NCI-H1436 (cell line): ENCODE measurements around the gene NLRP13.

Experiments
- DNase-seq: peaks from one replicate; lab custom pipeline; 2025; lab: John Stamatoyannopoulos, UW

The NLRP13 gene

DNA sequence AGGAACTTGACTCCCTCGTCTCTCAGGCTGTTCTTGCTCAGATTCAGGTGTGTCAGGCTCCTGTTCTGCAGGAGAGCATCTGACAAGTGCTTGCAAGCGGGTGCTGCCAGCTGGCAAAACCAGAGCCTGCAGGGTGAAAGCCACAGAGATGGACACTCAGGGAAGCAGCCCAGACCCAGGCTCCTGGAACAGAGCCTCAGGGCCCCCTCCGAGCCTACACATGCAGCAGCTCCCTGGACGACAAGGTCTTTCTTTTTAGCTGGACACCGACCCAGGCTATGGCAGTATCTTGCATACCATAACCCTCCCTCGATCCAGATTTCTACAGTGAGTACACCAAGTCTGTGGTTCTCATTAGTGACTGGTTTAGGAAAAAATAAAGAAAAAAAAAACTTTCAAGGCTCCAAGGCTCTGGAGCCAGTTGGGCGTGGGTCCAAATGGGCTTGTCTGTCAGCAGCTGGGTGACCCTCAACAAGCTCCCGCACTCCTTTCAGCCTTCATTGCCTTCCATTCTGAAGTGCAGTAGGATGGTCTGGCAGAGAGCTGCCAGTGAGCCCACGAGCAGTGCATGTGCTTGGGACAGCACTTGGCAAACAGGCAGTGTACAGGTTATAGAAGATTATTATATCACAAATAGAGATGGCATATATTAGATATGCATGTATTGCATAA, 29.9 kb downstream of the NLRP13 start:
- no peak for DNase-seq

DNA sequence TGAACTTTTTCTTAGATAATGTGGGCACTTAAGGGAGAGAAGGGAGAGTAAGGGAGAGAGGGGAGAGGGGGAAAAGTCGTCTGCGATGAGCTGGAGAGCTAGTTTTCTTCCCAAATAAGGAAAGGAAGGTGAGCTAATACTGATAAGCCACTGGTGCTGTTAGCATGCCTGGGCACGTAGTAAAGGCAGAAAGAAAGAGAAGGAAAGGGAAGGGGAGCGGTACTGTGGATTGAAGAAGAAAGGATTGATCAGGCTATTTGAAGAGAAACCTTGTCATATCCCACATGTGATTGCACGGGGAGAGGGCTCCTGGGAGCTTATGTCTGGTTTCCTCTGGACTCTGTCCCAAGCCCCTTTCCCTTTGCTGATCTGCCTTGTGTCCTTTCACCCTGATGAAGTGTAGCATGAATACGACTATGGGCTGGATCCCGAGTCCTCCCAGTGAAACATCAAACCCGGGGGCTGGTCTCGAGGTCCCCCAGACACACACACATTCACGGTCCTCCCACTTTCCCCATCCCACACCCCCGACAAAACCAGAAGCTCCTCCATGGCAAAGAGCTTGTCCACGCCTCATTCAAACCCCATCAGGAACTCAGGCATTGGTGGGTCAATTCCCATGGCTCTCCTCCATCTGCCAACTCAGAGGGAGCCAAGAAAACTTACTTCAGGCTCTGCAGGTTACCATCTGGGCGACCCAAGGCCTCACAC, 30.6 kb downstream of the NLRP13 start:
- DNase-seq, result no peak

DNA sequence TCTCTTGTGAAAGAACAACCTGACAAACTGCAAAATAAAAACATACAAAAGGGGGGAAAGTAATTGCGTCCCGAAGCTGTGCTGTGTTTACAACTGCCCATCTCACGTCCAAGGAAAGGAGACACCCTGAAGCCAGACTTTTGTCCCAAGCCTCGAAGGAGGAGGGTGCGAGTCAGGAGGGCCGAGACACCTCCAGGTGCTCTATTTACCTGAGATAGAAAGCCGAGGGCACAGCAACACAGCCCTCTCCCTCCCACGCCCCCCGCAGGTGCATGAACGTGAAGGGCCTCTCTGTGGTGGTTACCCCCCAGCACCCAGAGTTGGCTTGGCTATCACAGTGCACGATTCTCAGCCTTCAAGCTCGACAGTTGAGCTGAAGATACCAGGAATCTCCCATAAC, 33.2 kb downstream of the NLRP13 start:
- no peak for DNase-seq

DNA sequence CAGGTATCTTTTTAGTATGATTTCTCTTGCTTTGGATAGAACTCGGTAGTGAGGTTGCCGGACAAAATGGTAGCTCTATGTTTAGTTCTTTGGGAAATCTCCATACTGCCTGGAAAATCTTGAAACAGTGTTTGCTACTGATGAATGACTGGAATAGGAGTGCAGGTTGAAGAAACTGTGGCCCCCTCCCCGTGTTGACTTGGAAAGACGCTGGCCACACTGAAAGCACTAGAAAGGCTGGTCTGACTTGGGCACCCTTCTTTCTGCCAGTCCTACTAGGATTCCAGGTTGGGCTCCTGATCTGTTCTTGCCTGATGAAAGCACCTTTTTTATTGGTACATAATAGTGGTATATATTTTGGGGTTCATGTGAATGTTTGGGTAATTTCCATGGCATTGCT, 49.5 kb downstream of the NLRP13 start:
- DNase-seq, result no peak

DNA sequence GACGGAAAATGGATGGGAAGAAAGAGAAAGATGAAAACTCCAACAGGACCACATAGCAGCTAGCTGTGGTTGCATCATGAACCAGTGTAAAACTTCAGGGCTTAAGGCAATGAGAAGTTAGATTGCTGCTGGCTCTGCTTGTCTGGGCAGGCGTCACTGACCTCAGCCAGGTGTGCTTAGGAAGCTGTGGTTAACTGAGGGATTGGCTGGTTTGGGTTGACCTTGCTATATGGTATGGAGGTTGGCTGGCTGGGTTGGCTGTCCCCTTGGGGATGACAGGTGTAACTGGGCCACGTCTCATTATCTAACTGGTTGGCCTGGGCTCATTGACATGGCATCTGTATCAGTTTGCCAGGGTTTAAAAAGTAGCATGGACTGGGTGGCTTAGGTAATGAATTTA, 54.9 kb downstream of the NLRP13 start:
- no peak for DNase-seq

DNA sequence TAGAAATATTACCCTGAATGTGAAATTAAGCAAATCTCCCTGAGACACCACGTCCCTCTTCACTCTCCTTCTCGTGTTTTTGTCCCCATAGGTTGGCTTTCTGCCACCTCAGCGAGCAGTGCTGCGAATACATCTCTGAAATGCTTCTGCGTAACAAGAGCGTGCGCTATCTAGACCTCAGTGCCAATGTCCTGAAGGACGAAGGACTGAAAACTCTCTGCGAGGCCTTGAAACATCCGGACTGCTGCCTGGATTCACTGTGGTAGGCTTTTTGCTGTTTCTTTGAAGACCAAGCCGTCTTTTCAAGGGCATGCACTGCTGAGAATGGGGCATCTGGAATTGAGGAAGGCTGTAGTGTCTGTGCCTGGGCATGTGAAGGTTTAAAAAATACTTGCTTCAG, 61.4 kb downstream of the NLRP13 start:
- DNase-seq, result no peak

DNA sequence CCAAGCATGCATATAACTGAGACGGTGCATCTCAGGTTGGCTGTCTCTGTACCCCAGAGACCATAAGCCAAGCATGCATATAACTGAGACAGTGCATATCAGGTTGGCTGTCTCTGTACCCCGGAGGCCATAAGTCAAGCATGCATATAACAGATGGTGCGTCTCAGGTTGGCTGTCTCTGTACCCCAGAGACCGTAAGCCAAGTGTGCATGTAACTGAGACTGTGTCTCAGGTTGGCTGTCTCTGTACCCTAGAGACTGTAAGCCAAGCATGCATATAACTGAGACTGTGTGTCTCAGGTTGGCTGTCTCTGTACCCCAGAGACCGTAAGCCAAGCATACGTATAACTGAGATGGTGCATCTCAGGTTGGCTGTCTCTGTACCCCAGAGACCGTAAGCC, 65.0 kb downstream of the NLRP13 start:
- no peak for DNase-seq

DNA sequence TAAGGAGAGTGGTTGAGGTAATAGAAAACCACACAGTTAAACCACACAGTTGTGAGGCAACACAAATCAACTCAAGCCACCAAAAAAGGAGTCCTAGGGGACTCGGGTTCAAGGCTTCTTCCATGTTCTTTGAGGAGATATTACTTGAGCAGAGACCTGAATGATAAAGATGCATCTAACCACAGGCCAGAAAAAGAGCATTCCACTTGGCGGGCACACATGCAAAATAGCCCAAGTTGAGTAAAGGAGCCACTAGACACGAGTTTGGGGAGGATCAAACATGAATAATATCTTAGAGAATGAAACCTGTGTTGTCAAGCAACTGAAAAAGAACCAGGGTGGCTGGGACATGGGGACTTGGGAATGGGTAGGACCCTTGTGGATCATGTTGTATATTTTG, 65.6 kb downstream of the NLRP13 start:
- DNase-seq, result no peak

DNA sequence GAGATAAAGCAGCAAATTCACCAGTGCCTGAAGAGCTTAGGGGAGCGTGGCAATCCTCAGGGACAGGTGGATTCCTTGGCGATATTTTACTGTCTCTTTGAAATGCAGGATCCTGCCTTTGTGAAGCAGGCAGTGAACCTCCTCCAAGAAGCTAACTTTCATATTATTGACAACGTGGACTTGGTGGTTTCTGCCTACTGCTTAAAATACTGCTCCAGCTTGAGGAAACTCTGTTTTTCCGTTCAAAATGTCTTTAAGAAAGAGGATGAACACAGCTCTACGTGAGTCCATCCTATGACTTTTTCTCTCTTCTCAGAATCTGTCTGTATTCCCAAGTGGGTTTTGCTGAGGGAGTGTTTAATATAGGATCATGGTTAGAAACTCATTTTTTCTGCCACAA, 73.2 kb downstream of the NLRP13 start:
- no peak for DNase-seq

DNA sequence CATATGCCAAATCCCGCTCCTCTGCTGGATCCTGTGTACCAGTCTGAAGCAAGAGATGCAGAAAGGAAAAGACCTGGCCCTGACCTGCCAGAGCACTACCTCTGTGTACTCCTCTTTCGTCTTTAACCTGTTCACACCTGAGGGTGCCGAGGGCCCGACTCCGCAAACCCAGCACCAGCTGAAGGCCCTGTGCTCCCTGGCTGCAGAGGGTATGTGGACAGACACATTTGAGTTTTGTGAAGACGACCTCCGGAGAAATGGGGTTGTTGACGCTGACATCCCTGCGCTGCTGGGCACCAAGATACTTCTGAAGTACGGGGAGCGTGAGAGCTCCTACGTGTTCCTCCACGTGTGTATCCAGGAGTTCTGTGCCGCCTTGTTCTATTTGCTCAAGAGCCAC, 73.7 kb downstream of the NLRP13 start:
- no peak for DNase-seq

DNA sequence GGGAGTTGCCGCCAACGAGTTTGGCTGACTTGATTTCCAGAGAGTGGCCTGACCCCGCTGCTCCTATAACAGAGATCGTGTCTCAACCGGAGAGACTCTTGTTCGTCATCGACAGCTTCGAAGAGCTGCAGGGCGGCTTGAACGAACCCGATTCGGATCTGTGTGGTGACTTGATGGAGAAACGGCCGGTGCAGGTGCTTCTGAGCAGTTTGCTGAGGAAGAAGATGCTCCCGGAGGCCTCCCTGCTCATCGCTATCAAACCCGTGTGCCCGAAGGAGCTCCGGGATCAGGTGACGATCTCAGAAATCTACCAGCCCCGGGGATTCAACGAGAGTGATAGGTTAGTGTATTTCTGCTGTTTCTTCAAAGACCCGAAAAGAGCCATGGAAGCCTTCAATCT, 74.2 kb downstream of the NLRP13 start:
- no peak for DNase-seq

DNA sequence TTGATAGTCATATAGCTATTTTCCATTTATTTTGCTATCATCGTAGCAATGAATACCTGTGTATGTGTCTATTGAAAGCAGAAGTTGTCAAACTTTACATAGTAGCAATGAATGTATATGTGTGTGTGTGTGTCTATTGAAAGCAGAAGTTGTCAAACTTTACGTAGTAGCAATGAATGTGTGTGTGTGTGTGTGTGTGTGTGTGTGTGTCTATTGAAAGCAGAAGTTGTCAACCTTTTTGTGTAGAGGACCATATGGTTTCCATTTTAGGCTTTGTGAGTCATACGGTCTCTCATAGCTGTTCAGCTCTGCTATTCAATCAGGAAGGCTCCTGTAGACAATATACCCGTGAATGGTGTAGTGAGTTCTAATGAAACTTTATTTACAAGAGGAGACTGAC, 75.0 kb downstream of the NLRP13 start:
- no peak for DNase-seq

DNA sequence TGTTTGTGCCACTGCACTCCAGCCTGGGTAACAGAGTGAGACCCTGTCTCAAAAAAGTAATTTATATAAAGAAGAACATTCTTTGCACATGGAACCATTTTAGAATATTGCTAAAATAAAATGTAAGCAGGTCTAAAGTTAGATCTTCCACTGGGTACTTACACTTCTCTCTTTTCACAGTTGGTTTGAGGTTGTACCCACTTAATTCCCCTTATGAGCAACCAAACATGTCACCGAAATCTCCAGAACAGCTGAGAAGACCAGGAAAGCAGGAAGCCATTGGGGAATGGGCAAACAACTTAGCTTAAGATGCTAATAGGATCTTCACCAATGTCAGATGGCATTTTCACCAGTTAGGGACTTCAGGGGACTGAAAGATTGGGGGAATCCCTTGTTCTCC, 77.0 kb downstream of the NLRP13 start:
- no peak for DNase-seq
